ENCODE results near the gene ZBTB3. TPM values are rescaled to one million over a fixed set of nuclear protein-coding genes. Genes with fewer than 3 reads are reported as not detected.

Gene ZBTB3
- polyA plus RNA-seq, 1 donor from 2014 or later, result 8.5 TPM

DNA sequence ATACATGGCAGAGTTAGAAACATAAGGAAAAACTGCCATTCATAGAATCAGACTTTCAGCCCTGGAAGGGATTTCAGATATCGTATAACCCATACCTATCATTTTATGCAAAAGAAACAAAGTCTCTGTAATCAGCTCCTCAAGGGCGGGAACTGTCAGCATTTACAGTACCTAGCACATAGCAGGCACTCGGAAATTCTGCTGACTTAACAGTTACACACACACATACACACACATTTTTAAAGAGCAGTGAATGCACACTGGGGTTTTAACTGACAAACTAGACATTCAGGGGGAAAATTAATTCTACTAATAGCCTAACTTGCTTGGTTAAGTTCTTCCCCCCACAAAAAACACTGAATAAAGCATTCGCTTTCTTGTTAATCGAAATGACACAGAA is 37.8 kb downstream of the ZBTB3 start:
- H3K4me3 ChIP-seq (ENCODE audit: low read length), result no peak overlapping the region
- H3K27ac ChIP-seq (ENCODE audit: low read length), result no peak overlapping the region
- no peak overlapping the region for H3K4me2 ChIP-seq (ENCODE audit: low read length)
- no peak overlapping the region for H3K9ac ChIP-seq (ENCODE audit: low read length)
- no peaks in the 10 kb centered on the region for H4K20me1 ChIP-seq (ENCODE audit: insufficient read depth)
- H3F3A ChIP-seq (ENCODE audit: insufficient read depth, low read length, poor library complexity, severe bottlenecking), result no peaks in the 10 kb centered on the region
- no peaks in the 10 kb centered on the region for H3K9me3 ChIP-seq (ENCODE audit: low read length)
- H3K27me3 ChIP-seq (ENCODE audit: insufficient read depth, low read depth, low read length), result no peaks in the 10 kb centered on the region
- no peak overlapping the region for H2AFZ ChIP-seq (ENCODE audit: low read depth, low read length)
- peaks cover 12% of the 10 kb centered on the region for H3K36me3 ChIP-seq (ENCODE audit: insufficient read depth, low read length)
- H3K9me2 ChIP-seq (ENCODE audit: insufficient read depth, low read length), result no peaks in the 10 kb centered on the region
- TF ChIP-seq, protein P1, sequence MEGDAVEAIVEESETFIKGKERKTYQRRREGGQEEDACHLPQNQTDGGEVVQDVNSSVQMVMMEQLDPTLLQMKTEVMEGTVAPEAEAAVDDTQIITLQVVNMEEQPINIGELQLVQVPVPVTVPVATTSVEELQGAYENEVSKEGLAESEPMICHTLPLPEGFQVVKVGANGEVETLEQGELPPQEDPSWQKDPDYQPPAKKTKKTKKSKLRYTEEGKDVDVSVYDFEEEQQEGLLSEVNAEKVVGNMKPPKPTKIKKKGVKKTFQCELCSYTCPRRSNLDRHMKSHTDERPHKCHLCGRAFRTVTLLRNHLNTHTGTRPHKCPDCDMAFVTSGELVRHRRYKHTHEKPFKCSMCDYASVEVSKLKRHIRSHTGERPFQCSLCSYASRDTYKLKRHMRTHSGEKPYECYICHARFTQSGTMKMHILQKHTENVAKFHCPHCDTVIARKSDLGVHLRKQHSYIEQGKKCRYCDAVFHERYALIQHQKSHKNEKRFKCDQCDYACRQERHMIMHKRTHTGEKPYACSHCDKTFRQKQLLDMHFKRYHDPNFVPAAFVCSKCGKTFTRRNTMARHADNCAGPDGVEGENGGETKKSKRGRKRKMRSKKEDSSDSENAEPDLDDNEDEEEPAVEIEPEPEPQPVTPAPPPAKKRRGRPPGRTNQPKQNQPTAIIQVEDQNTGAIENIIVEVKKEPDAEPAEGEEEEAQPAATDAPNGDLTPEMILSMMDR (IDR thresholded peaks at IDR 0.05; ENCODE audit: poor library complexity, severe bottlenecking), result no peak
- TF ChIP-seq TAF1 (IDR thresholded peaks at IDR 0.05; ENCODE audit: low read depth), result no peak
- TF ChIP-seq, protein P2, sequence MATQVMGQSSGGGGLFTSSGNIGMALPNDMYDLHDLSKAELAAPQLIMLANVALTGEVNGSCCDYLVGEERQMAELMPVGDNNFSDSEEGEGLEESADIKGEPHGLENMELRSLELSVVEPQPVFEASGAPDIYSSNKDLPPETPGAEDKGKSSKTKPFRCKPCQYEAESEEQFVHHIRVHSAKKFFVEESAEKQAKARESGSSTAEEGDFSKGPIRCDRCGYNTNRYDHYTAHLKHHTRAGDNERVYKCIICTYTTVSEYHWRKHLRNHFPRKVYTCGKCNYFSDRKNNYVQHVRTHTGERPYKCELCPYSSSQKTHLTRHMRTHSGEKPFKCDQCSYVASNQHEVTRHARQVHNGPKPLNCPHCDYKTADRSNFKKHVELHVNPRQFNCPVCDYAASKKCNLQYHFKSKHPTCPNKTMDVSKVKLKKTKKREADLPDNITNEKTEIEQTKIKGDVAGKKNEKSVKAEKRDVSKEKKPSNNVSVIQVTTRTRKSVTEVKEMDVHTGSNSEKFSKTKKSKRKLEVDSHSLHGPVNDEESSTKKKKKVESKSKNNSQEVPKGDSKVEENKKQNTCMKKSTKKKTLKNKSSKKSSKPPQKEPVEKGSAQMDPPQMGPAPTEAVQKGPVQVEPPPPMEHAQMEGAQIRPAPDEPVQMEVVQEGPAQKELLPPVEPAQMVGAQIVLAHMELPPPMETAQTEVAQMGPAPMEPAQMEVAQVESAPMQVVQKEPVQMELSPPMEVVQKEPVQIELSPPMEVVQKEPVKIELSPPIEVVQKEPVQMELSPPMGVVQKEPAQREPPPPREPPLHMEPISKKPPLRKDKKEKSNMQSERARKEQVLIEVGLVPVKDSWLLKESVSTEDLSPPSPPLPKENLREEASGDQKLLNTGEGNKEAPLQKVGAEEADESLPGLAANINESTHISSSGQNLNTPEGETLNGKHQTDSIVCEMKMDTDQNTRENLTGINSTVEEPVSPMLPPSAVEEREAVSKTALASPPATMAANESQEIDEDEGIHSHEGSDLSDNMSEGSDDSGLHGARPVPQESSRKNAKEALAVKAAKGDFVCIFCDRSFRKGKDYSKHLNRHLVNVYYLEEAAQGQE (IDR thresholded peaks at IDR 0.05; ENCODE audit: borderline replicate concordance), result no peak
- no peak for TF ChIP-seq EZH2 (IDR thresholded peaks at IDR 0.05; ENCODE audit: borderline replicate concordance, insufficient read depth, low read length, poor library complexity, severe bottlenecking)
- TF ChIP-seq EP300 (conservative IDR thresholded peaks at IDR 0.05; ENCODE audit: poor library complexity, severe bottlenecking), result no peak
- no peak for TF ChIP-seq SMC3 (conservative IDR thresholded peaks at IDR 0.05; ENCODE audit: poor library complexity)
- no peak for TF ChIP-seq MXI1 (conservative IDR thresholded peaks at IDR 0.05; ENCODE audit: poor library complexity, severe bottlenecking)
- TF ChIP-seq RAD21 (conservative IDR thresholded peaks at IDR 0.05), result no peak
- no peak for TF ChIP-seq POLR2AphosphoS5 (IDR thresholded peaks at IDR 0.05)
- peaks cover 7% of the 10 kb centered on the region for H3K79me2 ChIP-seq (replicated peaks; ENCODE audit: insufficient read depth, low read length)

DNA sequence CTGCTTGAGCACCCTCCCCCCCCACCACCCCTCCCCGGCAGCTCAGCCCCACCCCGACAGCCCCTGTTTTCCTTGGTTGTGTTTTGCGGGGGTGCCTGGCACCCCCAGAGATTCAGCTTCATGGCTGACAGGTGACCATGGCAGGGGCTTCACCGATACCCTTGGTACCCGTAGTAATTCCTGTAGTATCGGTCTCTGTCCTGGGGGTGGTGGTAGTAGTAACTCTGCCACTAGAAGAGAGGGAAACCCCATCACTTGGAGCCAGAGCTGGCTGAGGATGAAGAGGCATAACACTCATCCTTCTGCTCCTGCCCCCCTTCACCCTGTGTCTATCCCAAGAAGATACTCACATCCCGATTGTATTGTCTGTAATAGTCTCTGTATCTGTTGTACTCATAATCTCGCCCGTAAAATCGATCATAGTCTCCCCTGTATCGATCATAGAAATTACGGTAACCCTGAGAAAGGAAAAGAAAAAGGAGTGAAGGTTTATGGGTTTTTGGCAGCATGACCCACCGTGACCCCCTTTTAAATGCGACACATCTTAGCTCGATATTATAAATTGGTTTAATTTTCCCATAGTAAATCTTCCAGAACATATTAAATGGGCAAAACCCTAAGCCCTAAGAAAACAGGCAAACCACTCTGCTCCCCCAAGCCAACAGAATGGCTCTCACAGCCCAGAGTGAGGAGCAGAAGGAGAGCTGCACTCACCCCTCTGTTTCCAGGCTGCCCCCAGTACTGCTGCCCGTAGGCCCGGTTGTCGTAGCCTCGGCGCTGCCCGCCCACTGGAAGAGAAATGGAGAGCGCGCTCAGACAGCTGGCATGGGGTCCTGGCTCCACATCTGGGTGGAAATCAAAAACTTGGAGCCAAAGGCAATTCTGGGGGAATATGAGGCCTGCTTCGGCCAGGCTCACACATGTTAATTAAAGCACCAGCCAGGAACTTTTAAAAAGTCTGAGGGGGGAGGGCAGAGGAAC is 38.5 kb downstream of the ZBTB3 start:
- TF ChIP-seq EZH2 (IDR thresholded peaks at IDR 0.05; ENCODE audit: borderline replicate concordance, insufficient read depth, low read length, poor library complexity, severe bottlenecking) (no peak), TAF1 (IDR thresholded peaks at IDR 0.05; ENCODE audit: low read depth) (no peak), MXI1 (conservative IDR thresholded peaks at IDR 0.05; ENCODE audit: poor library complexity, severe bottlenecking) (no peak), POLR2AphosphoS5 (IDR thresholded peaks at IDR 0.05) (no peak), EP300 (conservative IDR thresholded peaks at IDR 0.05; ENCODE audit: poor library complexity, severe bottlenecking) (no peak), RAD21 (conservative IDR thresholded peaks at IDR 0.05) (no peak), SMC3 (conservative IDR thresholded peaks at IDR 0.05; ENCODE audit: poor library complexity) (no peak)
- TF ChIP-seq, protein P2 (IDR thresholded peaks at IDR 0.05; ENCODE audit: borderline replicate concordance), result no peak
- TF ChIP-seq, protein P1 (IDR thresholded peaks at IDR 0.05; ENCODE audit: poor library complexity, severe bottlenecking), result no peak
- H3K9me2 ChIP-seq (ENCODE audit: insufficient read depth, low read length), result no peaks in the 10 kb centered on the region
- no peak overlapping the region for H3K27ac ChIP-seq (ENCODE audit: low read length)
- H3K9me3 ChIP-seq (ENCODE audit: low read length), result no peaks in the 10 kb centered on the region
- no peaks in the 10 kb centered on the region for H3K27me3 ChIP-seq (ENCODE audit: insufficient read depth, low read depth, low read length)
- H3K9ac ChIP-seq (ENCODE audit: low read length), result no peak overlapping the region
- peaks cover 13% of the 10 kb centered on the region for H3K36me3 ChIP-seq (ENCODE audit: insufficient read depth, low read length)
- no peaks in the 10 kb centered on the region for H4K20me1 ChIP-seq (ENCODE audit: insufficient read depth)
- H2AFZ ChIP-seq (ENCODE audit: low read depth, low read length), result no peak overlapping the region
- peaks cover 3% of the 10 kb centered on the region for H3K79me2 ChIP-seq (replicated peaks; ENCODE audit: insufficient read depth, low read length)
- H3K4me3 ChIP-seq (ENCODE audit: low read length), result no peak overlapping the region
- H3F3A ChIP-seq (ENCODE audit: insufficient read depth, low read length, poor library complexity, severe bottlenecking), result no peaks in the 10 kb centered on the region
- no peak overlapping the region for H3K4me2 ChIP-seq (ENCODE audit: low read length)

Data from neural cell (in vitro differentiated cells).